Activated B cell treated with CpG ODN at 0.5 μM for 24 hours (primary cell): Measurements from ENCODE around the gene ZCCHC17. TPM values are rescaled to one million over a fixed set of nuclear protein-coding genes. Genes with fewer than 3 reads are reported as not detected.

Source experiments
- ATAC-seq: fragments of 200-7000 bp; cut with Tn5 transposase; one replicate; pipeline ENCODE4 v1.10.0; 2021; ENCODE audit warnings: low read depth, mild to moderate bottlenecking, moderate library complexity
- CTCF ChIA-PET: fragments of 350-600 bp; sonication (Branson Sonifier 250); formaldehyde crosslinking; loops from one replicate; lab custom pipeline; 2021; ENCODE audit warnings: antibody characterized with exemption; lab: Charles Lee
- POLR2A ChIA-PET: fragments of 350-600 bp; sonication (Branson Sonifier 250); formaldehyde crosslinking; loops from one replicate; lab custom pipeline; 2021; ENCODE audit warnings: antibody characterized with exemption; lab: Charles Lee
- DNase-seq: peaks from one replicate; pipeline ENCODE4 v3.0.0; 2022
- H3K27ac Mint-ChIP-seq: one replicate; pipeline ENCODE4 v1.8.0; 2020; ENCODE audit warnings: mixed read lengths
- H3K27me3 Mint-ChIP-seq: one replicate; pipeline ENCODE4 v1.8.0; 2021; ENCODE audit warnings: mixed read lengths
- H3K36me3 Mint-ChIP-seq: one replicate; pipeline ENCODE4 v1.8.0; 2021; ENCODE audit warnings: low read depth, mixed read lengths
- H3K4me1 Mint-ChIP-seq: one replicate; pipeline ENCODE4 v1.8.0; 2021; ENCODE audit warnings: mixed read lengths
- H3K4me3 Mint-ChIP-seq: one replicate; pipeline ENCODE4 v1.8.0; 2020; ENCODE audit warnings: mild to moderate bottlenecking, mixed read lengths
- H3K9me3 Mint-ChIP-seq: one replicate; pipeline ENCODE4 v1.8.0; 2020; ENCODE audit warnings: mixed read lengths
- intact Hi-C: fragments of 100-400 bp; cut with micrococcal nuclease; formaldehyde crosslinking; loops from one replicate; pipeline ENCODE4 v1.15.1; 2024
- total RNA-seq: library from RNA; stranded (reverse); gene quantifications from 2 replicates; pipeline ENCODE4 v1.2.3, GENCODE V29; 2022
- TF ChIP-seq, protein P1 (sequence below): fragments of 200-600 bp; IDR thresholded peaks from one replicate; pipeline ENCODE4 v1.8.0; 2022; ENCODE audit warnings: antibody characterized with exemption, mild to moderate bottlenecking

Gene ZCCHC17
- total RNA-seq, 1 donor from 2014 or later: 19.5 TPM

GRCh38 chr1:31348449-31348848, 51.6 kb downstream of the ZCCHC17 start:
- intact Hi-C loops: no loop called here

GRCh38 chr1:31354283-31354682, 57.5 kb downstream of the ZCCHC17 start:
- Mint-ChIP-seq H3K27ac (no peak overlapping the region), H3K4me1 (no peaks in the 10 kb centered on the region), H3K9me3 (no peaks in the 10 kb centered on the region), H3K4me3 (no peak overlapping the region), H3K36me3 (peaks cover 79% of the 10 kb centered on the region), H3K27me3 (no peaks in the 10 kb centered on the region)
- POLR2A ChIA-PET: no interaction called here
- CTCF ChIA-PET: no interaction called here
- ATAC-seq (no peak), DNase-seq (no peak)
- intact Hi-C loops: no loop called here
- TF ChIP-seq, protein P1, sequence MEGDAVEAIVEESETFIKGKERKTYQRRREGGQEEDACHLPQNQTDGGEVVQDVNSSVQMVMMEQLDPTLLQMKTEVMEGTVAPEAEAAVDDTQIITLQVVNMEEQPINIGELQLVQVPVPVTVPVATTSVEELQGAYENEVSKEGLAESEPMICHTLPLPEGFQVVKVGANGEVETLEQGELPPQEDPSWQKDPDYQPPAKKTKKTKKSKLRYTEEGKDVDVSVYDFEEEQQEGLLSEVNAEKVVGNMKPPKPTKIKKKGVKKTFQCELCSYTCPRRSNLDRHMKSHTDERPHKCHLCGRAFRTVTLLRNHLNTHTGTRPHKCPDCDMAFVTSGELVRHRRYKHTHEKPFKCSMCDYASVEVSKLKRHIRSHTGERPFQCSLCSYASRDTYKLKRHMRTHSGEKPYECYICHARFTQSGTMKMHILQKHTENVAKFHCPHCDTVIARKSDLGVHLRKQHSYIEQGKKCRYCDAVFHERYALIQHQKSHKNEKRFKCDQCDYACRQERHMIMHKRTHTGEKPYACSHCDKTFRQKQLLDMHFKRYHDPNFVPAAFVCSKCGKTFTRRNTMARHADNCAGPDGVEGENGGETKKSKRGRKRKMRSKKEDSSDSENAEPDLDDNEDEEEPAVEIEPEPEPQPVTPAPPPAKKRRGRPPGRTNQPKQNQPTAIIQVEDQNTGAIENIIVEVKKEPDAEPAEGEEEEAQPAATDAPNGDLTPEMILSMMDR: no peak

More at GRCh38 chr1:31348449-31348848, 51.6 kb downstream of the ZCCHC17 start:
- DNase-seq (no peak), ATAC-seq (peak; percentile 71)
- Mint-ChIP-seq H3K4me1 (peaks cover 11% of the 10 kb centered on the region), H3K27ac (peak overlapping the region; percentile 71), H3K4me3 (no peak overlapping the region), H3K9me3 (no peaks in the 10 kb centered on the region), H3K36me3 (peaks cover 76% of the 10 kb centered on the region), H3K27me3 (no peaks in the 10 kb centered on the region)
- ChIA-PET POLR2A (no interaction called here), CTCF (no interaction called here)
- TF ChIP-seq, protein P1: no peak

- DNase-seq (no peak), ATAC-seq (no peak)
- Mint-ChIP-seq H3K27me3 (no peaks in the 10 kb centered on the region), H3K36me3 (peaks cover 78% of the 10 kb centered on the region), H3K4me1 (no peaks in the 10 kb centered on the region), H3K27ac (no peak overlapping the region), H3K9me3 (no peaks in the 10 kb centered on the region), H3K4me3 (no peak overlapping the region)
- POLR2A ChIA-PET: no interaction called here
- intact Hi-C loops: no loop called here
- TF ChIP-seq, protein P1: no peak
- CTCF ChIA-PET: no interaction called here
Observed at GRCh38 chr1:31356427-31356826, 59.6 kb downstream of the ZCCHC17 start.

GRCh38 chr1:31361607-31362006, 64.8 kb downstream of the ZCCHC17 start:
- ATAC-seq: no peak
- no peak overlapping the region for H3K27ac Mint-ChIP-seq
- no peak overlapping the region for H3K4me3 Mint-ChIP-seq
- H3K4me1 Mint-ChIP-seq: no peaks in the 10 kb centered on the region
- ChIA-PET POLR2A (no interaction called here), CTCF (no interaction called here)
- intact Hi-C loops: no loop called here
- TF ChIP-seq, protein P1: no peak
- no peaks in the 10 kb centered on the region for H3K9me3 Mint-ChIP-seq
- DNase-seq: no peak
- peaks cover 66% of the 10 kb centered on the region for H3K36me3 Mint-ChIP-seq
- H3K27me3 Mint-ChIP-seq: no peaks in the 10 kb centered on the region

GRCh38 chr1:31362032-31362431, 65.2 kb downstream of the ZCCHC17 start:
- H3K9me3 Mint-ChIP-seq: no peaks in the 10 kb centered on the region
- ChIA-PET POLR2A (no interaction called here), CTCF (no interaction called here)
- H3K4me1 Mint-ChIP-seq: no peaks in the 10 kb centered on the region
- ATAC-seq (no peak), DNase-seq (no peak)
- H3K4me3 Mint-ChIP-seq: no peak overlapping the region
- H3K27me3 Mint-ChIP-seq: no peaks in the 10 kb centered on the region
- TF ChIP-seq, protein P1: no peak
- H3K27ac Mint-ChIP-seq: no peak overlapping the region
- intact Hi-C loops: no loop called here
- H3K36me3 Mint-ChIP-seq: peaks cover 64% of the 10 kb centered on the region
